ENCODE results near the gene A2M. TPM values are rescaled to one million over a fixed set of nuclear protein-coding genes. Genes with fewer than 3 reads are reported as not detected.

The A2M gene
- total and polyA plus RNA-seq, 10 of the 15 experiments (the other 5 are each of a cell fraction or from before 2014, with no cell fraction given), result 0.03 to 3.5 (median 0.20) TPM; not detected in 5

DNA sequence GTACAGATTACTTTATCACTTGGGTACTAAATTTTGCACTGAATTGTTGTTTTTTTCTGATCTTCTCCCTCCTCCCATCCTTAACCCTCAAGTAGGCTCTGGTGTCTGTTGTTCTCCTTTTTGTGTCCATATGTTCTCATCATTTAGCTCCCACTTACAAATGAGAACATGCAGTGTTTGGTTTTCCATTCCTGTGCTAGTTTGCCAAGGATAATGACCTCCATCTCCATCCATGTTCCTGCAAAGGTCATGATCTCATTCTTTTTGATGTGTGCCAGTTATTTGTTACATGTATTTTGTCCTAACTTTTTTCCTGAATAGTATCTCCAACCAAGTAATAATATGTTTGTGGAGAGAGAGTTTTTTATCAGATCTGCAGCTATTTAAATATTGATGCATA is 44.2 kb downstream of the A2M start:
- Histone ChIP-seq H4K20me1 (ENCODE audit: control insufficient read depth, insufficient read depth) (no peaks in the 10 kb centered on the region), H3K36me3 (ENCODE audit: control insufficient read depth in 2 of 2, insufficient read depth in 2 of 2, low read length in 1 of 2) (no peaks in the 10 kb centered on the region), H3K4me2 (ENCODE audit: control insufficient read depth, insufficient read depth) (no peak overlapping the region), H3K9me3 (replicated peaks; ENCODE audit: control insufficient read depth, insufficient read depth, low read length) (no peaks in the 10 kb centered on the region), H3K4me3 (no peak overlapping the region), H3K9ac (ENCODE audit: control insufficient read depth, insufficient read depth, low read length) (no peak overlapping the region), H3K27me3 (replicated peaks in 1 of 2; ENCODE audit: control insufficient read depth in 2 of 2, insufficient read depth in 2 of 2, low read length in 1 of 2) (no peaks in the 10 kb centered on the region; a peak in 1 of 4 replicates), H2AFZ (ENCODE audit: control insufficient read depth, low read depth, low read length) (no peak overlapping the region), H3K27ac (ENCODE audit: control insufficient read depth, insufficient read depth) (no peak overlapping the region), H3K4me1 (ENCODE audit: control insufficient read depth, insufficient read depth, low read length) (no peaks in the 10 kb centered on the region), H3K79me2 (ENCODE audit: control insufficient read depth, insufficient read depth, low read length) (no peaks in the 10 kb centered on the region)
- DNase-seq (ENCODE audit: low read depth, low spot score), result no peak
- in situ Hi-C loops (cut with MboI), result no loop called here
- no peak for TF ChIP-seq JUNB (IDR thresholded peaks at IDR 0.05)
- TF ChIP-seq LARP7 (IDR thresholded peaks at IDR 0.05), result no peak
- TF ChIP-seq PML (IDR thresholded peaks at IDR 0.05; ENCODE audit: low read length), result no peak
- TF ChIP-seq, protein P1, sequence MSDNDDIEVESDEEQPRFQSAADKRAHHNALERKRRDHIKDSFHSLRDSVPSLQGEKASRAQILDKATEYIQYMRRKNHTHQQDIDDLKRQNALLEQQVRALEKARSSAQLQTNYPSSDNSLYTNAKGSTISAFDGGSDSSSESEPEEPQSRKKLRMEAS (IDR thresholded peaks at IDR 0.05; ENCODE audit: low read depth, low read length), result no peak
- TF ChIP-seq RELA (IDR thresholded peaks at IDR 0.05; ENCODE audit: borderline replicate concordance, partially characterized antibody), result no peak
- ChIA-PET CTCF (no interaction called here), RAD21 (ENCODE audit: unreplicated experiment) (no interaction called here), POLR2A (no interaction called here), SMC1A (ENCODE audit: uncharacterized antibody, unreplicated experiment) (no interaction called here)
- BruUV-seq (replicated peaks), result no TSS peak
- intact Hi-C loops (cut with micrococcal nuclease; ENCODE audit: unreplicated experiment), result no loop called here
- no peak for ATAC-seq
- FAIRE-seq, result no peak

DNA sequence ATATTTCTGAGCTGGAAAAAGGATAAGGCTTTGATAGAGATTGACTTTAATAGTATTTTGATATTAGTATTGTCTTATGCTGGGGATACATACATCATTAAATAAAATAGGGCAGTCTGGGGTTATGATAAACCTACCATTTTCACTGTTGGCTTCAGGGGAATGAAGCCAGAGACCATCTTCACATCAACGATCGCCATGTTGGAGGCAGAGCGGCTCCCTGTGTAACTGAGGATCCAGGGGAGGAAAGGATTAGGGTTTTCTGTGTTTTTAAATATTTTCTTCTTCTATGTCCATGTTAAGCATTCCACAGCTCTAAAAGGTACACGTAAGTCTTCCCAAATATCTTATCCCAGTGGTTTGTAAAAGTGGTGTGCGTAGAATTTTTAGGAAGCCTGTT is 45.4 kb downstream of the A2M start:
- Histone ChIP-seq H2AFZ (ENCODE audit: control insufficient read depth, low read depth, low read length) (no peak overlapping the region), H3K4me3 (no peak overlapping the region), H3K9ac (ENCODE audit: control insufficient read depth, insufficient read depth, low read length) (no peak overlapping the region), H3K4me2 (ENCODE audit: control insufficient read depth, insufficient read depth) (no peak overlapping the region), H3K27me3 (replicated peaks in 1 of 2; ENCODE audit: control insufficient read depth in 2 of 2, insufficient read depth in 2 of 2, low read length in 1 of 2) (peaks cover 0 to 3% of the 10 kb centered on the region in 2 experiments; a peak in 2 of 4 replicates), H3K27ac (ENCODE audit: control insufficient read depth, insufficient read depth) (no peak overlapping the region), H3K9me3 (replicated peaks; ENCODE audit: control insufficient read depth, insufficient read depth, low read length) (peaks cover 5% of the 10 kb centered on the region; the same call in 1 of the 3 replicates), H4K20me1 (ENCODE audit: control insufficient read depth, insufficient read depth) (no peaks in the 10 kb centered on the region), H3K36me3 (ENCODE audit: control insufficient read depth in 2 of 2, insufficient read depth in 2 of 2, low read length in 1 of 2) (no peaks in the 10 kb centered on the region), H3K4me1 (ENCODE audit: control insufficient read depth, insufficient read depth, low read length) (no peaks in the 10 kb centered on the region), H3K79me2 (ENCODE audit: control insufficient read depth, insufficient read depth, low read length) (no peaks in the 10 kb centered on the region)
- ChIA-PET RAD21 (ENCODE audit: unreplicated experiment) (no interaction called here), POLR2A (no interaction called here), CTCF (interaction anchor here (0.7 kb wide), 1 partner anchor 21 kb away, joined by 3 read pairs; no protein-coding TSS in a partner anchor), SMC1A (ENCODE audit: uncharacterized antibody, unreplicated experiment) (interaction anchor here (0.9 kb wide), 1 partner anchor 15 kb away, joined by 3 read pairs; no protein-coding TSS in a partner anchor)
- no peak for DNase-seq (ENCODE audit: low read depth, low spot score)
- no TSS peak for BruUV-seq (replicated peaks)
- no peak for FAIRE-seq
- TF ChIP-seq RBBP5 (conservative IDR thresholded peaks at IDR 0.05) (no peak), YBX1 (IDR thresholded peaks at IDR 0.05) (no peak), EP300 (IDR thresholded peaks at IDR 0.05; ENCODE audit: borderline replicate concordance in 1 of 2, control insufficient read depth in 1 of 2, low read depth in 2 of 2, low read length in 2 of 2) (no peak)
- TF ChIP-seq, protein P2, sequence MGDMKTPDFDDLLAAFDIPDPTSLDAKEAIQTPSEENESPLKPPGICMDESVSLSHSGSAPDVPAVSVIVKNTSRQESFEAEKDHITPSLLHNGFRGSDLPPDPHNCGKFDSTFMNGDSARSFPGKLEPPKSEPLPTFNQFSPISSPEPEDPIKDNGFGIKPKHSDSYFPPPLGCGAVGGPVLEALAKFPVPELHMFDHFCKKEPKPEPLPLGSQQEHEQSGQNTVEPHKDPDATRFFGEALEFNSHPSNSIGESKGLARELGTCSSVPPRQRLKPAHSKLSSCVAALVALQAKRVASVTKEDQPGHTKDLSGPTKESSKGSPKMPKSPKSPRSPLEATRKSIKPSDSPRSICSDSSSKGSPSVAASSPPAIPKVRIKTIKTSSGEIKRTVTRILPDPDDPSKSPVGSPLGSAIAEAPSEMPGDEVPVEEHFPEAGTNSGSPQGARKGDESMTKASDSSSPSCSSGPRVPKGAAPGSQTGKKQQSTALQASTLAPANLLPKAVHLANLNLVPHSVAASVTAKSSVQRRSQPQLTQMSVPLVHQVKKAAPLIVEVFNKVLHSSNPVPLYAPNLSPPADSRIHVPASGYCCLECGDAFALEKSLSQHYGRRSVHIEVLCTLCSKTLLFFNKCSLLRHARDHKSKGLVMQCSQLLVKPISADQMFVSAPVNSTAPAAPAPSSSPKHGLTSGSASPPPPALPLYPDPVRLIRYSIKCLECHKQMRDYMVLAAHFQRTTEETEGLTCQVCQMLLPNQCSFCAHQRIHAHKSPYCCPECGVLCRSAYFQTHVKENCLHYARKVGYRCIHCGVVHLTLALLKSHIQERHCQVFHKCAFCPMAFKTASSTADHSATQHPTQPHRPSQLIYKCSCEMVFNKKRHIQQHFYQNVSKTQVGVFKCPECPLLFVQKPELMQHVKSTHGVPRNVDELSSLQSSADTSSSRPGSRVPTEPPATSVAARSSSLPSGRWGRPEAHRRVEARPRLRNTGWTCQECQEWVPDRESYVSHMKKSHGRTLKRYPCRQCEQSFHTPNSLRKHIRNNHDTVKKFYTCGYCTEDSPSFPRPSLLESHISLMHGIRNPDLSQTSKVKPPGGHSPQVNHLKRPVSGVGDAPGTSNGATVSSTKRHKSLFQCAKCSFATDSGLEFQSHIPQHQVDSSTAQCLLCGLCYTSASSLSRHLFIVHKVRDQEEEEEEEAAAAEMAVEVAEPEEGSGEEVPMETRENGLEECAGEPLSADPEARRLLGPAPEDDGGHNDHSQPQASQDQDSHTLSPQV (IDR thresholded peaks at IDR 0.05), result no peak
- no peak for ATAC-seq
- intact Hi-C loops (cut with micrococcal nuclease; ENCODE audit: unreplicated experiment), result no loop called here
- 82% methylated on average over 5 of the region's 5 CpGs for WGBS (ENCODE audit: insufficient coverage, insufficient replicate concordance, low lambda C conversion rate, missing lambda C conversion rate)
- in situ Hi-C loops (cut with MboI), result no loop called here
